LNCaP clone FGC (cell line): ENCODE data around the gene CCND3.
A peak's percentile ranks its signal among the peaks of the same experiment; 100 is the strongest.

ENCODE experiments used
- DNase-seq: peaks from one replicate; pipeline ENCODE4 v3.0.0-alpha.2; 2011; ENCODE audit warnings: low read depth
- H3K4me3 ChIP-seq: 2 replicates; pipeline ENCODE4 v1.5.1; 2011; ENCODE audit warnings: mild to moderate bottlenecking, low read depth, low read length, control low read depth
- TF ChIP-seq, protein P1 (sequence below): IDR thresholded peaks from 2 replicates; pipeline ENCODE4 v1.5.1; 2012; ENCODE audit warnings: mild to moderate bottlenecking; ENCODE audit not compliant: control insufficient read depth, insufficient read depth; ENCODE audit errors: extremely low read depth

Gene CCND3

GRCh38 chr6:41941280-41942066 is at the start of gene CCND3:
CCND3 (minus strand) TSS chr6:41941808; CDS start chr6:41941649, 159 bp downstream.
- peak; percentile 52 for DNase-seq

DNA sequence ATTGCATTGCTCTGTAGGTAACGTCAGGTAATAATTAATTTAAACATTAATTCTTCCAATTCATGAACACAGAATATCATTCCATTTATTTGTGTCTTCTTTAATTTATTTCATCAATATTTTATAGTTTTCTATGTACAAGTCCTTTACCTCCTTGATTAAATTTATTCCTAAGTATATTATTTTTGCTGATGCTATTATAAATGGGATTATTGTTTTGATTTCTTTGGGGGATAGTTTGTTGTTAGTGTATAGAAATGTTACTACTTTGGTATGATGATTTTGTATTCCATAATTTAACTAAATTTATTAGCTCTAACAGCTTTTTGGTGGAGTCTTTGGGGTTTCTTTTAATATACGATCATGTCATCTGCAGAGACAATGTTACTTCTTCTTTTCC is 44.7 kb upstream of the CCND3 start:
- no peak overlapping the region for H3K4me3 ChIP-seq
- TF ChIP-seq, protein P1, sequence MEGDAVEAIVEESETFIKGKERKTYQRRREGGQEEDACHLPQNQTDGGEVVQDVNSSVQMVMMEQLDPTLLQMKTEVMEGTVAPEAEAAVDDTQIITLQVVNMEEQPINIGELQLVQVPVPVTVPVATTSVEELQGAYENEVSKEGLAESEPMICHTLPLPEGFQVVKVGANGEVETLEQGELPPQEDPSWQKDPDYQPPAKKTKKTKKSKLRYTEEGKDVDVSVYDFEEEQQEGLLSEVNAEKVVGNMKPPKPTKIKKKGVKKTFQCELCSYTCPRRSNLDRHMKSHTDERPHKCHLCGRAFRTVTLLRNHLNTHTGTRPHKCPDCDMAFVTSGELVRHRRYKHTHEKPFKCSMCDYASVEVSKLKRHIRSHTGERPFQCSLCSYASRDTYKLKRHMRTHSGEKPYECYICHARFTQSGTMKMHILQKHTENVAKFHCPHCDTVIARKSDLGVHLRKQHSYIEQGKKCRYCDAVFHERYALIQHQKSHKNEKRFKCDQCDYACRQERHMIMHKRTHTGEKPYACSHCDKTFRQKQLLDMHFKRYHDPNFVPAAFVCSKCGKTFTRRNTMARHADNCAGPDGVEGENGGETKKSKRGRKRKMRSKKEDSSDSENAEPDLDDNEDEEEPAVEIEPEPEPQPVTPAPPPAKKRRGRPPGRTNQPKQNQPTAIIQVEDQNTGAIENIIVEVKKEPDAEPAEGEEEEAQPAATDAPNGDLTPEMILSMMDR: no peak
- DNase-seq: no peak

More at GRCh38 chr6:41941280-41942066, at the start of gene CCND3:
- H3K4me3 ChIP-seq: peak within 1 kb of the TSS; percentile 92
- TF ChIP-seq, protein P1: no peak

DNA sequence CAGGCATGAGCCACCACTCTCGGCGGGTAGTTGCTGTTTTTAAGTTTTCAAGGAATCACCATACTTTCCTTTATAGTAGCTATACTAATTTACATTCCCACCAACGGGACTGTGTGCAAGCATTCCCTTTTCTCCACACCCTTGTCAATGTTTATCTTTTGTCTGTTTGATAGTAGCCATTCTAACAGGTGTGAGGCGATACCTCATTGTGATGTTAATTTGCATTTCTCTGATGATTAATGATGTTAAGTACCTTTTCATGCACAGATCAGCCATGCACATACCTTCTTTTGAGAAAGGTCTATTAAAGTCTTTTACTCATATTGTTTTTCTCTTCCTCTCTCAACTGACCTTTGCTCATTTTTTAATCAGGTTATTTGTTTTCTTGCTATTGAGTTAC is 43.0 kb upstream of the CCND3 start:
- no peak overlapping the region for H3K4me3 ChIP-seq
- DNase-seq: no peak
- TF ChIP-seq, protein P1: no peak

DNA sequence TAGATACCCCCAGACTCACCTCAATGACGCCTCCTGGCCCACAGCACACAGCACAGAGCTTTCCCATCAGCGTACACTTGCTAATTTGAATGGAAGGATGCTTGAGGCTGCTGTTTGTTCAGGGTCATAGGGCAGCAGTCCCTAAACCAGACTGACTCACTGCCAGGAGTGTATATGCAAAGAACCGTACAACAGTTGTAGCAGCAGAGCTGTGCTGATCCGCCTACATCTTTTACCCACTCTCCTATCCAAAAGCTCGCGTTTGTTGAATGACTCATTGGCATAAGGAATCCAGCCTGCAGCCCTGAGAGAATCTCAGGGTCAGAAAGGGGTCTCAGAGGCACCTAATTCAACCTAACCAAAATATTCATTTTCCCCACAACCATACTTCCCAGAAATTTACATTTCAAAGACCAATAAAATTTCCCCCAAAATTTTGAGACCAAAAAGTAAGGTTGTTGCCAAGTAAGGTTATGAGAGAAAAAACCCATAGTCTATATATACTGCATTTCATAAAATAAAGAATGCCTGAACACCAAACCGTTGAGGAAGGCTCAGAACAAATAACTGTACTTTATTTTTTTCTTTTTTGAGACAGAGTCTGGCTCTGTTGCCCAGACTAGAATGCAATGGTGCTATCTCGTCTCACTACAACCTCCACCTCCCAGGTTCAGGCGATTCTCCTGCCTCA is 35.3 kb upstream of the CCND3 start:
- H3K4me3 ChIP-seq: no peak overlapping the region
- TF ChIP-seq, protein P1: no peak
- no peak for DNase-seq

DNA sequence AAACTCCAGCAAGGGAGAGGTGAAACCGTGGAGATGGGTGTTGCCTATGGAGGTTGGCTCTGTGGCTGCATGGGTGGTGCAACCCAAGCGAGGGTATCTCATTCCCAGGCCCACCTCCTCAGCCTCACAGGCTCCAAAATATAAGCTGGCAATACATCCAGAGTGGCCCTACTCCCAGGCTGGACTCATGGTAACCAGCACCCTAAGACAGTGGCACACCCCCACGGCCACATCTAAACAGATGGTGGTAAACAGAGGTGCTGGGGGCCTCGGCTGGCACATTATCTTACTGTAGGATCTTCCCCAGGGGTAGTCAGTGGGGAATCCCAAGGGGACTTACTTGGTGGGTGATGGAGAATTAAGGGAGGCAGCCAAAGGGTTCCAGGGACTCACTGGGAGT is 33.7 kb upstream of the CCND3 start:
- no peak overlapping the region for H3K4me3 ChIP-seq
- TF ChIP-seq, protein P1: no peak
- no peak for DNase-seq

DNA sequence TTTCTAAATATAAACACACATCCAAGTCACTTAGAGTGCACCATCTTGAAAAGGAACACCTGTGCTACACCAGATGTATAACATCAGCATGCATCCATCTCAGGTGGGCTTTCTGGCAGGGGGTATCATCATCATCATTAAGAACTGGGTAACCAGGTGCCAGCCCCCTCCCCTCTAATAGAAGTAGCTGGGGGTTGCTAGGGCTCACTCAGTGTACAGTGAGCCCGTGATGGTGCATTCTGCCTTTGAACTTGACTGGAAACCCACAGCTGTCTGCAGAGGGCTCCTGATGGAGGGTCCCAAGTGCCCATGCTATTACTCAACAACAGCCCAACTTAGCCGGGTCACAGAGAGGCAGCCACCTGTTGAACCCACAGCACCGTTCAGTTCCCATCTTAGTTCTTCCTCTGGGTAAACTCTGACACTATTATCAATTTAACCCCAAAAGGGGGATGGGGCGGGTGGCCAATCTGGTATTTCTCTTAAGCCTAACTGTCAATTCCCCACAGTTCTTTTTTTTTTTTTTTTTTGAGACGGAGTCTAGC is 32.7 kb upstream of the CCND3 start:
- H3K4me3 ChIP-seq: no peak overlapping the region
- TF ChIP-seq, protein P1: no peak
- DNase-seq: no peak
